MCF 10A (cell line): ENCODE results near the gene ZNF662. TPM values are rescaled to one million over a fixed set of nuclear protein-coding genes. Genes with fewer than 3 reads are reported as not detected.
A peak's percentile ranks its signal among the peaks of the same experiment; 100 is the strongest.

Source experiments
- BruUV-seq: library from RNA; stranded (reverse); fragments of 400-500 nt; replicated peaks from 2 replicates; lab custom pipeline; 2021; lab: Mats Ljungman, UMichigan
- CTCF ChIA-PET: fragments of 300-600 bp; sonication (Branson Sonifier 250); formaldehyde crosslinking; extraction: SDS; loops from one replicate; lab custom pipeline; 2021; ENCODE audit warnings: antibody characterized with exemption, inconsistent platforms; lab: Yijun Ruan, JAX
- POLR2A ChIA-PET: fragments of 300-600, 350-650 bp; sonication (Branson Sonifier 250); formaldehyde crosslinking; extraction: SDS; loops from one replicate; lab custom pipeline; 2020; ENCODE audit warnings: antibody characterized with exemption, inconsistent platforms; lab: Yijun Ruan, JAX
- DNase-seq: peaks from one replicate; pipeline ENCODE4 v3.0.0-alpha.2; 2018; ENCODE audit not compliant: unreplicated experiment
- H3K27ac Mint-ChIP-seq: one replicate; pipeline ENCODE4 v1.8.0; 2022; ENCODE audit warnings: mild to moderate bottlenecking, low read depth, mixed read lengths; ENCODE audit not compliant: unreplicated experiment
- H3K27me3 Mint-ChIP-seq: one replicate; pipeline ENCODE4 v1.8.0; 2022; ENCODE audit warnings: mixed read lengths; ENCODE audit not compliant: insufficient read depth, unreplicated experiment
- H3K36me3 Mint-ChIP-seq: one replicate; pipeline ENCODE4 v1.8.0; 2022; ENCODE audit warnings: mild to moderate bottlenecking, moderate library complexity, mixed read lengths; ENCODE audit not compliant: insufficient read depth, unreplicated experiment
- H3K4me1 Mint-ChIP-seq: one replicate; pipeline ENCODE4 v1.8.0; 2022; ENCODE audit warnings: mixed read lengths; ENCODE audit not compliant: insufficient read depth, unreplicated experiment
- H3K4me3 Mint-ChIP-seq: one replicate; pipeline ENCODE4 v1.8.0; 2022; ENCODE audit warnings: mild to moderate bottlenecking, moderate library complexity, mixed read lengths; ENCODE audit not compliant: unreplicated experiment
- H3K9me3 Mint-ChIP-seq: one replicate; pipeline ENCODE4 v1.8.0; 2022; ENCODE audit warnings: mixed read lengths; ENCODE audit not compliant: unreplicated experiment
- CTCF ChIP-seq: fragments of 200-600 bp; IDR thresholded peaks from one replicate; pipeline ENCODE4 v1.8.0; 2022; ENCODE audit warnings: antibody characterized with exemption, mild to moderate bottlenecking; ENCODE audit not compliant: unreplicated experiment
- intact Hi-C: fragments of 100-400 bp; cut with micrococcal nuclease; formaldehyde crosslinking; loops from 2 replicates; pipeline ENCODE4 v1.14.1; 2022
- total RNA-seq: library from RNA; stranded (reverse); gene quantifications from 2 replicates; pipeline ENCODE4 v1.2.3, GENCODE V29; 2022

ZNF662 gene
- total RNA-seq, 1 experiment from 2014 or later = not detected

GRCh38 chr3:42942693-42943092 lies 36.8 kb downstream of the ZNF662 start:
- no peak overlapping the region for H3K4me3 Mint-ChIP-seq
- H3K4me1 Mint-ChIP-seq = no peaks in the 10 kb centered on the region
- H3K36me3 Mint-ChIP-seq = no peaks in the 10 kb centered on the region
- H3K27ac Mint-ChIP-seq = no peak overlapping the region
- no TSS peak for BruUV-seq
- CTCF ChIA-PET = interaction anchor here (0.7 kb wide), 2 partner anchors 12 to 208 kb away, joined by 3 to 5 read pairs; no protein-coding TSS in a partner anchor
- DNase-seq = no peak
- H3K9me3 Mint-ChIP-seq = no peaks in the 10 kb centered on the region
- peaks cover 10% of the 10 kb centered on the region for H3K27me3 Mint-ChIP-seq
- intact Hi-C loops = no loop called here
- TF ChIP-seq CTCF = no peak
- POLR2A ChIA-PET = no interaction called here

GRCh38 chr3:42946050-42946449 lies 40.1 kb downstream of the ZNF662 start:
- Mint-ChIP-seq H3K4me1 (no peaks in the 10 kb centered on the region), H3K27ac (no peak overlapping the region), H3K9me3 (no peaks in the 10 kb centered on the region), H3K27me3 (peaks cover 10% of the 10 kb centered on the region), H3K4me3 (no peak overlapping the region), H3K36me3 (no peaks in the 10 kb centered on the region)
- DNase-seq = no peak
- ChIA-PET CTCF (no interaction called here), POLR2A (no interaction called here)
- intact Hi-C loops = no loop called here
- no TSS peak for BruUV-seq
- TF ChIP-seq CTCF = no peak

- Mint-ChIP-seq H3K9me3 (no peaks in the 10 kb centered on the region), H3K27ac (no peak overlapping the region), H3K27me3 (peaks cover 27% of the 10 kb centered on the region), H3K36me3 (no peaks in the 10 kb centered on the region), H3K4me3 (no peak overlapping the region), H3K4me1 (no peaks in the 10 kb centered on the region)
- TF ChIP-seq CTCF = no peak
- POLR2A ChIA-PET = no interaction called here
- no TSS peak for BruUV-seq
- CTCF ChIA-PET = interaction anchor here (0.5 to 1.5 kb wide), 2 partner anchors 199 to 338 kb away, joined by 3 to 6 read pairs; no protein-coding TSS in a partner anchor
- DNase-seq = no peak
- intact Hi-C loops = no loop called here
Measured at GRCh38 chr3:42957573-42957972, 51.6 kb downstream of the ZNF662 start.

- DNase-seq = peak; percentile 30
- Mint-ChIP-seq H3K9me3 (no peaks in the 10 kb centered on the region), H3K27ac (no peak overlapping the region), H3K4me1 (no peaks in the 10 kb centered on the region), H3K36me3 (no peaks in the 10 kb centered on the region), H3K27me3 (peaks cover 53% of the 10 kb centered on the region), H3K4me3 (no peak overlapping the region)
- no peak for TF ChIP-seq CTCF
- BruUV-seq = no TSS peak
- POLR2A ChIA-PET = interaction anchor here (0.6 to 1.4 kb wide), 2 partner anchors 13 to 128 kb away, joined by 3 read pairs; no protein-coding TSS in a partner anchor
- CTCF ChIA-PET = interaction anchor here (0.6 to 8.2 kb wide), 18 partner anchors 13 to 563 kb away, joined by 3 to 262 read pairs (median 4); no protein-coding TSS in a partner anchor
- intact Hi-C loops = loop anchor here (5.0 kb wide), 1 partner anchor 542 kb away; no protein-coding TSS in a partner anchor
Measured at GRCh38 chr3:42960282-42960681, 54.3 kb downstream of the ZNF662 start.
